Psoas muscle (tissue), 8 donors: Measurements from ENCODE around the gene ADCK2. TPM values are rescaled to one million over a fixed set of nuclear protein-coding genes. Genes with fewer than 3 reads are reported as not detected.

Experiments
- ATAC-seq, 4 donors: fragments of 200-7000 bp; cut with Tn5 transposase; one replicate each; pipeline ENCODE4 v1.9.1; 2020; ENCODE audit warnings: moderate library complexity in 3 of 4, mild to moderate bottlenecking in 2 of 4
- DNase-seq, 2 donors: peaks; one replicate each; pipeline ENCODE4 v3.0.0-alpha.2; 2020
- H3K27ac ChIP-seq: fragments of 200-600 bp; one replicate; pipeline ENCODE4 v1.8.0; 2022
- H3K27me3 ChIP-seq, 3 donors: fragments of 200-600 bp in 1 of 3; one replicate each; pipeline versions ENCODE4 v1.6.1 to v1.8.0; 2013 to 2022; ENCODE audit warnings: low read length in 2 of 3, mild to moderate bottlenecking in 2 of 3, moderate library complexity in 1 of 3; ENCODE audit not compliant: insufficient read depth in 3 of 3
- H3K36me3 ChIP-seq, 2 donors: fragments of 200-600 bp in 1 of 2; one replicate each; pipeline versions ENCODE4 v1.6.1 to v1.8.0; 2013 to 2022; ENCODE audit warnings: low read depth in 1 of 2, mild to moderate bottlenecking in 1 of 2, moderate library complexity in 1 of 2; ENCODE audit not compliant: insufficient read depth in 1 of 2
- H3K4me1 ChIP-seq: fragments of 200-600 bp; one replicate; pipeline ENCODE4 v1.8.0; 2022
- H3K4me3 ChIP-seq: fragments of 200-600 bp; one replicate; pipeline ENCODE4 v1.8.0; 2022; ENCODE audit warnings: mild to moderate bottlenecking
- H3K9me3 ChIP-seq: fragments of 200-600 bp; one replicate; pipeline ENCODE4 v1.8.0; 2022
- CTCF ChIP-seq: fragments of 200-600 bp; IDR thresholded peaks from one replicate; pipeline ENCODE4 v1.8.0; 2022; ENCODE audit warnings: antibody characterized with exemption
- WGBS, 3 donors: extraction: QIAGEN DNeasy Blood & Tissue Kit; methylation state at CpG; one replicate each; pipeline versions ENCODE4 v1.1.6 to v1.1.7; 2013; 5-methylcytosine and 5-hydroxymethylcytosine counted together
- intact Hi-C, 2 donors: fragments of 100-400 bp; cut with DNase I; formaldehyde crosslinking; loops; one replicate each; pipeline versions ENCODE4 v1.11.0 to v1.14.2; 2022
- polyA plus RNA-seq, 3 donors: library from polyadenylated mRNA; stranded (reverse); fragments of 200-250 nt; gene quantifications; one replicate each; pipeline ENCODE4 v1.2.3, GENCODE V29; 2013
- total RNA-seq, 4 donors: library from RNA; stranded (reverse); fragmentation: NEBNext Ultra II Directional in 2 of 4; extraction: Animal tissue kit (Norgen Biotek cat#: 25700) in 2 of 4; gene quantifications; one replicate each; pipeline versions ENCODE4 v1.2.1 to v1.2.4, GENCODE V29; 2021 to 2023
- donor health status: healthy with polysubstance abuse.
- donor health status: DM: no; HTN: no; CAD: no; lungs with moderate emphysema.
- donor health status: Bipolar disorder and iron deficiency.
- donor health status: healthy.
- donor health status: DM: yes; HTN: yes; CAD: no.
- donor health status: DM: no; HTN: no; CAD: no.
- donor health status: DM: no; HTN: no; CAD: no.
- donor health status: DM: yes; HTN: yes; CAD: no.

Gene ADCK2
- total and polyA plus RNA-seq, 7 donors = 10.7 to 26.4 (median 13.5) TPM

GRCh38 chr7:140695381-140695780 lies 22.6 kb downstream of the ADCK2 start:
- H3K4me1 ChIP-seq = peaks cover 21% of the 10 kb centered on the region
- WGBS, 3 donors = 92 to 94% (median 92%) methylated on average over 11 of the region's 11 CpGs

GRCh38 chr7:140696024-140696679 lies 23.4 kb downstream of the ADCK2 start:
- H3K9me3 ChIP-seq = no peaks in the 10 kb centered on the region
- 13 to 19% (median 14%) methylated on average over 23 of the region's 23 CpGs for WGBS, 3 donors
- ATAC-seq (peak; percentile 96 to 98 (median 97)), DNase-seq (peak; percentile 97)
- H3K27me3 ChIP-seq = no peaks in the 10 kb centered on the region
- intact Hi-C loops = loop anchor here in 1 of 2 donors (10.0 kb wide), 1 partner anchor 229 kb away; the partner anchor contains the start of gene BRAF
- peaks cover 0 to 14% of the 10 kb centered on the region in 2 donors for H3K36me3 ChIP-seq
- H3K4me1 ChIP-seq = peaks cover 21% of the 10 kb centered on the region
- peak overlapping the region; percentile 88 for H3K4me3 ChIP-seq
- no peak for TF ChIP-seq CTCF
- peak overlapping the region; percentile 97 for H3K27ac ChIP-seq

More at GRCh38 chr7:140695381-140695780, 22.6 kb downstream of the ADCK2 start:
- intact Hi-C loops = loop anchor here in 1 of 2 donors (10.0 kb wide), 1 partner anchor 229 kb away; the partner anchor contains the start of gene BRAF
- no peaks in the 10 kb centered on the region for H3K27me3 ChIP-seq
- H3K9me3 ChIP-seq = no peaks in the 10 kb centered on the region
- peaks cover 0 to 14% of the 10 kb centered on the region in 2 donors for H3K36me3 ChIP-seq
- H3K4me3 ChIP-seq = no peak overlapping the region
- TF ChIP-seq CTCF = no peak
- ATAC-seq = no peak
- no peak for DNase-seq
- H3K27ac ChIP-seq = peak overlapping the region; percentile 97

GRCh38 chr7:140696680-140697446 lies 24.1 kb downstream of the ADCK2 start, which contains the start of gene NDUFB2:
NDUFB2 (plus strand) TSS chr7:140696708; CDS start chr7:140696745, 37 bp downstream.
- Histone ChIP-seq H3K9me3 (no peaks in the 10 kb centered on the region), H3K27ac (peak within 1 kb of the TSS; percentile 97), H3K36me3 (peaks cover 0 to 7% of the 10 kb centered on the region in 2 donors), H3K27me3 (no peaks in the 10 kb centered on the region), H3K4me1 (peaks cover 21% of the 10 kb centered on the region), H3K4me3 (peak within 1 kb of the TSS; percentile 88)
- ATAC-seq = peak; percentile 90 to 93 (median 92)
- DNase-seq = peak; percentile 77 to 82
- TF ChIP-seq CTCF = no peak
- WGBS, 3 donors = 0% methylated on average over 73 to 82 of the region's 82 CpGs
- intact Hi-C loops = loop anchor here in 1 of 2 donors (10.0 kb wide), 1 partner anchor 228 kb away; the partner anchor contains the start of gene BRAF

- H3K9me3 ChIP-seq = no peaks in the 10 kb centered on the region
- peak overlapping the region; percentile 88 for H3K4me3 ChIP-seq
- H3K27me3 ChIP-seq = no peaks in the 10 kb centered on the region
- H3K27ac ChIP-seq = peak overlapping the region; percentile 97
- H3K4me1 ChIP-seq = peaks cover 21% of the 10 kb centered on the region
- TF ChIP-seq CTCF = no peak
- intact Hi-C loops = loop anchor here in 1 of 2 donors (10.0 kb wide), 1 partner anchor 227 kb away; the partner anchor contains the start of gene BRAF
- DNase-seq = no peak
- H3K36me3 ChIP-seq = peaks cover 0 to 1% of the 10 kb centered on the region in 2 donors
- ATAC-seq = no peak
- WGBS, 3 donors = 27 to 29% (median 27%) methylated on average over 24 of the region's 24 CpGs
Measured at GRCh38 chr7:140697447-140698143, 24.9 kb downstream of the ADCK2 start.
